Activated naive CD8-positive, alpha-beta T cell treated with anti-CD3 and anti-CD28 coated beads, Interleukin-2, amount 50 U/mL, for 24 hours (primary cell): ENCODE data around the gene ARHGAP15.

Source experiments
- ATAC-seq: fragments of 150-1000 bp; cut with Tn5 transposase; one replicate; pipeline ENCODE4 v1.10.0; 2021
- DNase-seq: peaks from one replicate; pipeline ENCODE4 v3.0.0; 2021
- H3K27ac Mint-ChIP-seq: one replicate; pipeline ENCODE4 v1.8.0; 2021; ENCODE audit warnings: mild to moderate bottlenecking, mixed read lengths
- H3K27me3 Mint-ChIP-seq: one replicate; pipeline ENCODE4 v1.8.0; 2021; ENCODE audit warnings: mixed read lengths
- H3K36me3 Mint-ChIP-seq: one replicate; pipeline ENCODE4 v1.8.0; 2021; ENCODE audit warnings: low read depth, mixed read lengths
- H3K4me1 Mint-ChIP-seq: one replicate; pipeline ENCODE4 v1.8.0; 2021; ENCODE audit warnings: mixed read lengths
- H3K4me3 Mint-ChIP-seq: one replicate; pipeline ENCODE4 v1.8.0; 2021; ENCODE audit warnings: mild to moderate bottlenecking, moderate library complexity, mixed read lengths
- H3K9me3 Mint-ChIP-seq: one replicate; pipeline ENCODE4 v1.8.0; 2021; ENCODE audit warnings: mixed read lengths

Gene ARHGAP15

GRCh38 chr2:143807192-143807591, 678.0 kb downstream of the ARHGAP15 start:
- Mint-ChIP-seq H3K36me3 (no peaks in the 10 kb centered on the region), H3K27me3 (peaks cover 5% of the 10 kb centered on the region)

GRCh38 chr2:143807671-143808070, 678.5 kb downstream of the ARHGAP15 start:
- Mint-ChIP-seq H3K4me1 (peaks cover 8% of the 10 kb centered on the region), H3K27me3 (peaks cover 5% of the 10 kb centered on the region), H3K36me3 (no peaks in the 10 kb centered on the region), H3K27ac (no peak overlapping the region), H3K9me3 (no peaks in the 10 kb centered on the region), H3K4me3 (no peak overlapping the region)
- ATAC-seq = no peak
- DNase-seq = no peak

More at GRCh38 chr2:143807192-143807591, 678.0 kb downstream of the ARHGAP15 start:
- Mint-ChIP-seq H3K9me3 (no peaks in the 10 kb centered on the region), H3K4me1 (peaks cover 12% of the 10 kb centered on the region), H3K27ac (no peak overlapping the region), H3K4me3 (no peak overlapping the region)
- no peak for ATAC-seq
- no peak for DNase-seq

GRCh38 chr2:143808166-143808565, 678.9 kb downstream of the ARHGAP15 start:
- H3K4me3 Mint-ChIP-seq = no peak overlapping the region
- H3K27ac Mint-ChIP-seq = no peak overlapping the region
- no peaks in the 10 kb centered on the region for H3K36me3 Mint-ChIP-seq
- H3K9me3 Mint-ChIP-seq = no peaks in the 10 kb centered on the region
- peaks cover 5% of the 10 kb centered on the region for H3K27me3 Mint-ChIP-seq
- no peak for DNase-seq
- no peak for ATAC-seq
- H3K4me1 Mint-ChIP-seq = peaks cover 3% of the 10 kb centered on the region

- Mint-ChIP-seq H3K27ac (no peak overlapping the region), H3K27me3 (peaks cover under 1% of the 10 kb centered on the region), H3K9me3 (no peaks in the 10 kb centered on the region), H3K4me1 (no peaks in the 10 kb centered on the region), H3K36me3 (no peaks in the 10 kb centered on the region), H3K4me3 (no peak overlapping the region)
- DNase-seq (no peak), ATAC-seq (no peak)
Observed at GRCh38 chr2:143815082-143815481, 685.9 kb downstream of the ARHGAP15 start.

GRCh38 chr2:143816916-143817315, 687.7 kb downstream of the ARHGAP15 start:
- Mint-ChIP-seq H3K36me3 (no peaks in the 10 kb centered on the region), H3K4me3 (no peak overlapping the region), H3K9me3 (no peaks in the 10 kb centered on the region), H3K27ac (no peak overlapping the region), H3K4me1 (no peaks in the 10 kb centered on the region), H3K27me3 (peaks cover 3% of the 10 kb centered on the region)
- DNase-seq (no peak), ATAC-seq (no peak)
